ENCODE data around the gene B4GALNT2.
"Not testable (repeated sequence)": the region's sequence is repeated elsewhere in the genome, so short reads cannot be mapped to it uniquely, and the experiment has no call there.

B4GALNT2 gene

GRCh38 chr17:49132317-49132698 lies 261 bp upstream of the B4GALNT2 start:
- no peak for DNase-seq (ENCODE audit: insufficient read length, low spot score)
- no peak for FAIRE-seq
- no peak for TF ChIP-seq POU2F2 (IDR thresholded peaks at IDR 0.05; ENCODE audit: low read depth, low read length)
- no peak for TF ChIP-seq TAF1 (IDR thresholded peaks at IDR 0.05; ENCODE audit: low read depth, low read length)
- TF ChIP-seq SPI1 (IDR thresholded peaks at IDR 0.05; ENCODE audit: low read depth, low read length): no peak
- no peak for TF ChIP-seq POLR2AphosphoS5 (IDR thresholded peaks at IDR 0.05; ENCODE audit: low read depth, low read length)
- no peak for TF ChIP-seq PAX5 (IDR thresholded peaks at IDR 0.05; ENCODE audit: insufficient read depth, low read length, severe bottlenecking)
- TF ChIP-seq POLR2A (IDR thresholded peaks at IDR 0.05; ENCODE audit: low read depth, low read length): no peak

- FAIRE-seq: no peak
Observed at GRCh38 chr17:49136335-49136734, 3.8 kb downstream of the B4GALNT2 start.

GRCh38 chr17:49145654-49146053 lies 13.1 kb downstream of the B4GALNT2 start:
- not testable (repeated sequence) for DNase-seq (ENCODE audit: insufficient read length, low spot score); FAIRE-seq

More at GRCh38 chr17:49136335-49136734, 3.8 kb downstream of the B4GALNT2 start:
- no peak for TF ChIP-seq SPI1 (IDR thresholded peaks at IDR 0.05; ENCODE audit: low read depth, low read length)
- TF ChIP-seq POLR2AphosphoS5 (IDR thresholded peaks at IDR 0.05; ENCODE audit: low read depth, low read length): no peak
- TF ChIP-seq POLR2A (IDR thresholded peaks at IDR 0.05; ENCODE audit: low read depth, low read length): no peak
- TF ChIP-seq POU2F2 (IDR thresholded peaks at IDR 0.05; ENCODE audit: low read depth, low read length): no peak
- no peak for TF ChIP-seq PAX5 (IDR thresholded peaks at IDR 0.05; ENCODE audit: insufficient read depth, low read length, severe bottlenecking)
- TF ChIP-seq TAF1 (IDR thresholded peaks at IDR 0.05; ENCODE audit: low read depth, low read length): no peak
- DNase-seq (ENCODE audit: insufficient read length, low spot score): no peak

- TF ChIP-seq POU2F2 (IDR thresholded peaks at IDR 0.05; ENCODE audit: low read depth, low read length) (no peak), TAF1 (IDR thresholded peaks at IDR 0.05; ENCODE audit: low read depth, low read length) (no peak), POLR2A (IDR thresholded peaks at IDR 0.05; ENCODE audit: low read depth, low read length) (no peak), POLR2AphosphoS5 (IDR thresholded peaks at IDR 0.05; ENCODE audit: low read depth, low read length) (no peak), PAX5 (IDR thresholded peaks at IDR 0.05; ENCODE audit: insufficient read depth, low read length, severe bottlenecking) (no peak), SPI1 (IDR thresholded peaks at IDR 0.05; ENCODE audit: low read depth, low read length) (no peak)
- no peak for DNase-seq (ENCODE audit: insufficient read length, low spot score)
- no peak for FAIRE-seq
Observed at GRCh38 chr17:49146620-49147306, 14.2 kb downstream of the B4GALNT2 start.

GRCh38 chr17:49148171-49148570 lies 15.6 kb downstream of the B4GALNT2 start:
- no peak for FAIRE-seq
- DNase-seq (ENCODE audit: insufficient read length, low spot score): no peak
- TF ChIP-seq POLR2A (IDR thresholded peaks at IDR 0.05; ENCODE audit: low read depth, low read length) (no peak), SPI1 (IDR thresholded peaks at IDR 0.05; ENCODE audit: low read depth, low read length) (no peak), TAF1 (IDR thresholded peaks at IDR 0.05; ENCODE audit: low read depth, low read length) (no peak), POLR2AphosphoS5 (IDR thresholded peaks at IDR 0.05; ENCODE audit: low read depth, low read length) (no peak)

GRCh38 chr17:49151996-49152395 lies 19.4 kb downstream of the B4GALNT2 start:
- no peak for TF ChIP-seq SPI1 (IDR thresholded peaks at IDR 0.05; ENCODE audit: low read depth, low read length)
- TF ChIP-seq POLR2A (IDR thresholded peaks at IDR 0.05; ENCODE audit: low read depth, low read length): no peak
- no peak for TF ChIP-seq TAF1 (IDR thresholded peaks at IDR 0.05; ENCODE audit: low read depth, low read length)
- TF ChIP-seq PAX5 (IDR thresholded peaks at IDR 0.05; ENCODE audit: insufficient read depth, low read length, severe bottlenecking): no peak
- TF ChIP-seq POU2F2 (IDR thresholded peaks at IDR 0.05; ENCODE audit: low read depth, low read length): no peak
- TF ChIP-seq POLR2AphosphoS5 (IDR thresholded peaks at IDR 0.05; ENCODE audit: low read depth, low read length): no peak
- DNase-seq (ENCODE audit: insufficient read length, low spot score): no peak
- FAIRE-seq: no peak

GRCh38 chr17:49156256-49156655 lies 23.7 kb downstream of the B4GALNT2 start:
- DNase-seq (ENCODE audit: insufficient read length, low spot score) (no peak), FAIRE-seq (no peak)
- TF ChIP-seq SPI1 (IDR thresholded peaks at IDR 0.05; ENCODE audit: low read depth, low read length) (no peak), TAF1 (IDR thresholded peaks at IDR 0.05; ENCODE audit: low read depth, low read length) (no peak), POLR2A (IDR thresholded peaks at IDR 0.05; ENCODE audit: low read depth, low read length) (no peak), POLR2AphosphoS5 (IDR thresholded peaks at IDR 0.05; ENCODE audit: low read depth, low read length) (no peak), POU2F2 (IDR thresholded peaks at IDR 0.05; ENCODE audit: low read depth, low read length) (no peak), PAX5 (IDR thresholded peaks at IDR 0.05; ENCODE audit: insufficient read depth, low read length, severe bottlenecking) (no peak)

GRCh38 chr17:49157784-49158183 lies 25.2 kb downstream of the B4GALNT2 start:
- DNase-seq (ENCODE audit: insufficient read length, low spot score) (no peak), FAIRE-seq (no peak)
- no peak for TF ChIP-seq SPI1 (IDR thresholded peaks at IDR 0.05; ENCODE audit: low read depth, low read length)
- no peak for TF ChIP-seq POU2F2 (IDR thresholded peaks at IDR 0.05; ENCODE audit: low read depth, low read length)
- no peak for TF ChIP-seq PAX5 (IDR thresholded peaks at IDR 0.05; ENCODE audit: insufficient read depth, low read length, severe bottlenecking)
- no peak for TF ChIP-seq POLR2AphosphoS5 (IDR thresholded peaks at IDR 0.05; ENCODE audit: low read depth, low read length)
- no peak for TF ChIP-seq TAF1 (IDR thresholded peaks at IDR 0.05; ENCODE audit: low read depth, low read length)
- no peak for TF ChIP-seq POLR2A (IDR thresholded peaks at IDR 0.05; ENCODE audit: low read depth, low read length)

GRCh38 chr17:49162866-49163265 lies 30.3 kb downstream of the B4GALNT2 start:
- TF ChIP-seq PAX5 (IDR thresholded peaks at IDR 0.05; ENCODE audit: insufficient read depth, low read length, severe bottlenecking): no peak
- TF ChIP-seq POLR2A (IDR thresholded peaks at IDR 0.05; ENCODE audit: low read depth, low read length): no peak
- no peak for TF ChIP-seq POLR2AphosphoS5 (IDR thresholded peaks at IDR 0.05; ENCODE audit: low read depth, low read length)
- TF ChIP-seq SPI1 (IDR thresholded peaks at IDR 0.05; ENCODE audit: low read depth, low read length): no peak
- no peak for TF ChIP-seq POU2F2 (IDR thresholded peaks at IDR 0.05; ENCODE audit: low read depth, low read length)
- TF ChIP-seq TAF1 (IDR thresholded peaks at IDR 0.05; ENCODE audit: low read depth, low read length): no peak
- no peak for DNase-seq (ENCODE audit: insufficient read length, low spot score)
- no peak for FAIRE-seq

- no peak for DNase-seq (ENCODE audit: insufficient read length, low spot score)
- FAIRE-seq: no peak
- TF ChIP-seq PAX5 (IDR thresholded peaks at IDR 0.05; ENCODE audit: insufficient read depth, low read length, severe bottlenecking) (no peak), POLR2AphosphoS5 (IDR thresholded peaks at IDR 0.05; ENCODE audit: low read depth, low read length) (no peak), POLR2A (IDR thresholded peaks at IDR 0.05; ENCODE audit: low read depth, low read length) (no peak), SPI1 (IDR thresholded peaks at IDR 0.05; ENCODE audit: low read depth, low read length) (no peak), TAF1 (IDR thresholded peaks at IDR 0.05; ENCODE audit: low read depth, low read length) (no peak), POU2F2 (IDR thresholded peaks at IDR 0.05; ENCODE audit: low read depth, low read length) (no peak)
Observed at GRCh38 chr17:49165143-49165542, 32.6 kb downstream of the B4GALNT2 start.
